Glutamatergic neuron (in vitro differentiated cells): ENCODE measurements around the gene SLC7A7. TPM values are rescaled to one million over a fixed set of nuclear protein-coding genes. Genes with fewer than 3 reads are reported as not detected.
A peak's percentile ranks its signal among the peaks of the same experiment; 100 is the strongest.
"Not testable (repeated sequence)": the region's sequence is repeated elsewhere in the genome, so short reads cannot be mapped to it uniquely, and the experiment has no call there.

Source experiments
- DNase-seq: peaks from one replicate; pipeline ENCODE4 v3.0.0; 2022
- H3K27ac Mint-ChIP-seq: one replicate; pipeline ENCODE4 v1.8.0; 2020; ENCODE audit warnings: mild to moderate bottlenecking, mixed read lengths, inconsistent platforms; ENCODE audit not compliant: unreplicated experiment
- H3K27me3 Mint-ChIP-seq: one replicate; pipeline ENCODE4 v1.8.0; 2020; ENCODE audit warnings: mild to moderate bottlenecking, moderate library complexity, mixed read lengths, inconsistent platforms; ENCODE audit not compliant: unreplicated experiment
- H3K36me3 Mint-ChIP-seq: one replicate; pipeline ENCODE4 v1.8.0; 2020; ENCODE audit warnings: mild to moderate bottlenecking, mixed read lengths, inconsistent platforms; ENCODE audit not compliant: unreplicated experiment
- H3K4me1 Mint-ChIP-seq: one replicate; pipeline ENCODE4 v1.8.0; 2020; ENCODE audit warnings: mild to moderate bottlenecking, low read depth, mixed read lengths, inconsistent platforms; ENCODE audit not compliant: unreplicated experiment
- H3K4me3 Mint-ChIP-seq: one replicate; pipeline ENCODE4 v1.8.0; 2020; ENCODE audit warnings: mild to moderate bottlenecking, mixed read lengths, inconsistent platforms; ENCODE audit not compliant: unreplicated experiment
- H3K9me3 Mint-ChIP-seq: one replicate; pipeline ENCODE4 v1.8.0; 2020; ENCODE audit warnings: mild to moderate bottlenecking, moderate library complexity, mixed read lengths, inconsistent platforms; ENCODE audit not compliant: unreplicated experiment
- CTCF ChIP-seq: fragments of 200-600 bp; sonication (generic); IDR thresholded peaks from one replicate; pipeline ENCODE4 v1.5.0; 2021; ENCODE audit not compliant: partially characterized antibody, unreplicated experiment
- total RNA-seq: library from RNA; stranded (reverse); fragmentation: NEBNext Ultra II Directional; extraction: Animal tissue kit (Norgen Biotek cat#: 25700); gene quantifications from one replicate; pipeline ENCODE4 v1.2.1, GENCODE V29; 2021; ENCODE audit not compliant: unreplicated experiment

SLC7A7 gene
- total RNA-seq, 1 donor from 2014 or later: 1.7 TPM

- H3K4me1 Mint-ChIP-seq: peaks cover 5% of the 10 kb centered on the region
- peak within 1 kb of the TSS; percentile 93 for H3K4me3 Mint-ChIP-seq
- no peaks in the 10 kb centered on the region for H3K36me3 Mint-ChIP-seq
Observed at GRCh38 chr14:22766457-22767322, 48.5 kb downstream of the SLC7A7 start, which contains the start of gene OXA1L. Gene OXA1L (plus strand): TSS chr14:22766688. CDS start chr14:22766702, 14 bp downstream.

GRCh38 chr14:22764382-22764781 lies 50.9 kb downstream of the SLC7A7 start:
- Mint-ChIP-seq H3K27me3 (peaks cover 6% of the 10 kb centered on the region), H3K36me3 (no peaks in the 10 kb centered on the region), H3K4me1 (peaks cover 5% of the 10 kb centered on the region), H3K4me3 (no peak overlapping the region), H3K27ac (no peak overlapping the region), H3K9me3 (peaks cover 6% of the 10 kb centered on the region)
- no peak for DNase-seq
- no peak for TF ChIP-seq CTCF

More at GRCh38 chr14:22766457-22767322, 48.5 kb downstream of the SLC7A7 start, which contains the start of gene OXA1L:
- H3K27ac Mint-ChIP-seq: peak within 1 kb of the TSS; percentile 96
- peak; percentile 92 for DNase-seq
- no peak for TF ChIP-seq CTCF
- peaks cover 6% of the 10 kb centered on the region for H3K27me3 Mint-ChIP-seq
- peaks cover 6% of the 10 kb centered on the region for H3K9me3 Mint-ChIP-seq

GRCh38 chr14:22761734-22762133 lies 53.5 kb downstream of the SLC7A7 start:
- Mint-ChIP-seq H3K27ac (no peak overlapping the region), H3K36me3 (no peaks in the 10 kb centered on the region), H3K27me3 (peaks cover 6% of the 10 kb centered on the region), H3K4me1 (peaks cover 1% of the 10 kb centered on the region), H3K4me3 (no peak overlapping the region), H3K9me3 (peaks cover 2% of the 10 kb centered on the region)
- DNase-seq: no peak
- TF ChIP-seq CTCF: no peak

- not testable (repeated sequence) for H3K27ac Mint-ChIP-seq, H3K4me3 Mint-ChIP-seq, H3K27me3 Mint-ChIP-seq, H3K36me3 Mint-ChIP-seq, H3K9me3 Mint-ChIP-seq, DNase-seq, H3K4me1 Mint-ChIP-seq
Observed at GRCh38 chr14:22757972-22758650, 57.1 kb downstream of the SLC7A7 start.

- peaks cover 2% of the 10 kb centered on the region for H3K27me3 Mint-ChIP-seq
- no peaks in the 10 kb centered on the region for H3K36me3 Mint-ChIP-seq
- H3K4me3 Mint-ChIP-seq: no peak overlapping the region
- TF ChIP-seq CTCF: no peak
- H3K4me1 Mint-ChIP-seq: no peaks in the 10 kb centered on the region
- H3K9me3 Mint-ChIP-seq: no peaks in the 10 kb centered on the region
- no peak overlapping the region for H3K27ac Mint-ChIP-seq
- DNase-seq: no peak
Observed at GRCh38 chr14:22753586-22753985, 61.6 kb downstream of the SLC7A7 start.
